HepG2 (cell line): ENCODE results near the gene ALDH4A1. TPM values are rescaled to one million over a fixed set of nuclear protein-coding genes. Genes with fewer than 3 reads are reported as not detected.
A peak's percentile ranks its signal among the peaks of the same experiment; 100 is the strongest.

Experiments
- ADNP ChIP-seq: sonication (generic); formaldehyde crosslinking; IDR thresholded peaks from 2 replicates; pipeline ENCODE4 v1.4.0; 2020; ENCODE audit warnings: missing genetic modification reagents
- CHCHD3 ChIP-seq: sonication (generic); formaldehyde crosslinking; IDR thresholded peaks from 2 replicates; pipeline ENCODE4 v1.8.0; 2022; ENCODE audit warnings: mild to moderate bottlenecking, missing genetic modification reagents, moderate library complexity
- CREM ChIP-seq, 2 experiments: sonication (generic) in 1 of 2; formaldehyde crosslinking in 1 of 2; IDR thresholded peaks; 2 replicates each; pipeline versions ENCODE4 v1.4.0 to v1.6.1; 2016 to 2020; ENCODE audit warnings: antibody characterized with exemption in 1 of 2, mild to moderate bottlenecking in 1 of 2, missing genetic modification reagents in 1 of 2
- KDM1A ChIP-seq: IDR thresholded peaks from 2 replicates; pipeline ENCODE4 v1.6.1; 2016; ENCODE audit warnings: missing compliant biosample characterization
- MXD4 ChIP-seq: IDR thresholded peaks from 2 replicates; pipeline ENCODE4 v1.6.1; 2016; ENCODE audit warnings: mild to moderate bottlenecking, missing biosample characterization, missing genetic modification reagents
- MXI1 ChIP-seq: IDR thresholded peaks from 3 replicates; pipeline ENCODE4 v1.6.1; 2012; ENCODE audit warnings: low read depth, low read length, inconsistent platforms, borderline replicate concordance
- RORA ChIP-seq: sonication (generic); formaldehyde crosslinking; IDR thresholded peaks from 2 replicates; pipeline ENCODE4 v1.5.0; 2020; ENCODE audit warnings: mild to moderate bottlenecking, missing genetic modification reagents, moderate library complexity
- ZBTB49 ChIP-seq: sonication (generic); formaldehyde crosslinking; IDR thresholded peaks from 2 replicates; pipeline ENCODE4 v1.4.0; 2020; ENCODE audit warnings: missing genetic modification reagents, borderline replicate concordance
- ZNF253 ChIP-seq: sonication (generic); formaldehyde crosslinking; IDR thresholded peaks from 2 replicates; pipeline ENCODE4 v1.8.0; 2022; ENCODE audit warnings: mild to moderate bottlenecking, missing genetic modification reagents, borderline replicate concordance
- ZNF264 ChIP-seq: sonication (generic); formaldehyde crosslinking; IDR thresholded peaks from 2 replicates; pipeline ENCODE4 v1.4.0; 2020; ENCODE audit warnings: missing genetic modification reagents
- ZNF30 ChIP-seq: sonication (generic); formaldehyde crosslinking; IDR thresholded peaks from 2 replicates; pipeline ENCODE4 v1.5.0; 2020; ENCODE audit warnings: mild to moderate bottlenecking, missing genetic modification reagents
- ZNF367 ChIP-seq: sonication (generic); formaldehyde crosslinking; IDR thresholded peaks from 2 replicates; pipeline ENCODE4 v1.4.0; 2020; ENCODE audit warnings: missing genetic modification reagents, borderline replicate concordance
- ZNF597 ChIP-seq: sonication (generic); formaldehyde crosslinking; IDR thresholded peaks from 2 replicates; pipeline ENCODE4 v1.5.0; 2020; ENCODE audit warnings: missing genetic modification reagents
- ZNF670 ChIP-seq: sonication (generic); formaldehyde crosslinking; IDR thresholded peaks from 2 replicates; pipeline ENCODE4 v1.8.0; 2022; ENCODE audit warnings: mild to moderate bottlenecking, missing genetic modification reagents, borderline replicate concordance
- polyA plus RNA-seq, 8 experiments: library from polyadenylated mRNA; depleted of rRNA in 3 of 8; stranded (reverse) in 7 of 8; unstranded in 1 of 8; fragments of >200 nt; fragmentation: Illumina TruSeq in 4 of 8; extraction: Trizol in 4 of 8; gene quantifications; 2 replicates each; pipeline versions ENCODE4 v1.2.1 to v1.2.3, GENCODE V29; 2011 to 2016; ENCODE audit warnings: low read depth in 4 of 8, missing spikeins in 1 of 8, mixed read lengths in 1 of 8; ENCODE audit not compliant: insufficient read depth in 1 of 8
- total RNA-seq, 5 experiments: library from RNA; depleted of rRNA; stranded (reverse); fragments of >200 nt; fragmentation: Illumina TruSeq; extraction: Trizol; gene quantifications; 2 replicates each; pipeline ENCODE4 v1.2.3, GENCODE V29; 2016; ENCODE audit warnings: low read depth in 1 of 5
- TF ChIP-seq, protein P1 (sequence below): sonication (generic); formaldehyde crosslinking; IDR thresholded peaks from 2 replicates; pipeline ENCODE4 v1.5.0; 2020; ENCODE audit warnings: mild to moderate bottlenecking, missing genetic modification reagents, borderline replicate concordance
- TF ChIP-seq, protein P2 (sequence below): IDR thresholded peaks from 2 replicates; pipeline ENCODE4 v1.6.1; 2016

Gene ALDH4A1
- total and polyA plus RNA-seq, 2 of the 13 experiments (the other 11 are each of a cell fraction or from before 2014, with no cell fraction given) = 76.4 to 240 TPM

DNA sequence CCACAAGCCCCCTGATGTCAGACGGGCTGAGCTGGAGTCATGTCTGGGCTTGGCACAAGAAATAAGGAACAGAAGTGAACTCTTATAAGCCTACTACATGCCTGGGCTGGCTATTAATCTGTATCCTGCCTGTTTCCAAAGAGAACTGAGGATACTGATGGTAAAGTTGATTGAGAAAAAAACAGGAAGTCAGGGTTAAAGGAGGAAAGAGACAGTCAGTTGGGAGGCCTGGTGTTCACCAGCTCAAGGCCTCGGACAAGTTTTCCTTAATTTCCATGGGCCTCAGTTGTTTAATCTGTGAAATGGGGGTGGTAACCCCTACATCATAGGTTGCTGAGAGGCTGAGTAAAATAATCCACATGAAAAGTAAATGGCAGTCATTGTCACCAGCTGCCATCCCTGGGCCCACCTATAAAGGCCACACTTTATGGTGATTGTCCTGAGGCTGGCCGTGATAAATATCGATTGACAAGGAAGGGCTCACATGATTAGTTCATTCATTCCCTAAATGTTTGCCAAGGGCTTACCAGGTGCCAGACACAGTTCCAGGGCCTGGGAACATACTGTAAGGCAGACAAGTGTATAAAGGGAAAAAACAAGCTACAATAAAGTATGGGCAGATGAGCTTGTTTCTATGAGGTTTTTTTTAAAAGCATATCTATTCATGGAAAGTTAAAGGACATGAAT, 2.8 kb downstream of the ALDH4A1 start (continued):
- TF ChIP-seq MXI1 (no peak), ZNF597 (CRISPR knock-in tag) (no peak), ZNF670 (CRISPR knock-in tag) (no peak), RORA (CRISPR knock-in tag) (no peak), KDM1A (CRISPR knock-in tag) (0 out of 2 replicates have a peak, but pooled peaks have one; percentile 49), ZNF253 (CRISPR knock-in tag) (no peak), ZNF367 (CRISPR knock-in tag) (no peak), MXD4 (no peak), CREM (IDR thresholded peaks at IDR 0.05) (no peak), CREM (CRISPR knock-in tag; IDR thresholded peaks at IDR 0.05) (no peak), CHCHD3 (no peak), ZBTB49 (CRISPR knock-in tag) (no peak), ZNF264 (no peak), ADNP (CRISPR knock-in tag) (peak; percentile 41; the same call in 1 of the 2 replicates), ZNF30 (CRISPR knock-in tag) (no peak)
- TF ChIP-seq, protein P1, sequence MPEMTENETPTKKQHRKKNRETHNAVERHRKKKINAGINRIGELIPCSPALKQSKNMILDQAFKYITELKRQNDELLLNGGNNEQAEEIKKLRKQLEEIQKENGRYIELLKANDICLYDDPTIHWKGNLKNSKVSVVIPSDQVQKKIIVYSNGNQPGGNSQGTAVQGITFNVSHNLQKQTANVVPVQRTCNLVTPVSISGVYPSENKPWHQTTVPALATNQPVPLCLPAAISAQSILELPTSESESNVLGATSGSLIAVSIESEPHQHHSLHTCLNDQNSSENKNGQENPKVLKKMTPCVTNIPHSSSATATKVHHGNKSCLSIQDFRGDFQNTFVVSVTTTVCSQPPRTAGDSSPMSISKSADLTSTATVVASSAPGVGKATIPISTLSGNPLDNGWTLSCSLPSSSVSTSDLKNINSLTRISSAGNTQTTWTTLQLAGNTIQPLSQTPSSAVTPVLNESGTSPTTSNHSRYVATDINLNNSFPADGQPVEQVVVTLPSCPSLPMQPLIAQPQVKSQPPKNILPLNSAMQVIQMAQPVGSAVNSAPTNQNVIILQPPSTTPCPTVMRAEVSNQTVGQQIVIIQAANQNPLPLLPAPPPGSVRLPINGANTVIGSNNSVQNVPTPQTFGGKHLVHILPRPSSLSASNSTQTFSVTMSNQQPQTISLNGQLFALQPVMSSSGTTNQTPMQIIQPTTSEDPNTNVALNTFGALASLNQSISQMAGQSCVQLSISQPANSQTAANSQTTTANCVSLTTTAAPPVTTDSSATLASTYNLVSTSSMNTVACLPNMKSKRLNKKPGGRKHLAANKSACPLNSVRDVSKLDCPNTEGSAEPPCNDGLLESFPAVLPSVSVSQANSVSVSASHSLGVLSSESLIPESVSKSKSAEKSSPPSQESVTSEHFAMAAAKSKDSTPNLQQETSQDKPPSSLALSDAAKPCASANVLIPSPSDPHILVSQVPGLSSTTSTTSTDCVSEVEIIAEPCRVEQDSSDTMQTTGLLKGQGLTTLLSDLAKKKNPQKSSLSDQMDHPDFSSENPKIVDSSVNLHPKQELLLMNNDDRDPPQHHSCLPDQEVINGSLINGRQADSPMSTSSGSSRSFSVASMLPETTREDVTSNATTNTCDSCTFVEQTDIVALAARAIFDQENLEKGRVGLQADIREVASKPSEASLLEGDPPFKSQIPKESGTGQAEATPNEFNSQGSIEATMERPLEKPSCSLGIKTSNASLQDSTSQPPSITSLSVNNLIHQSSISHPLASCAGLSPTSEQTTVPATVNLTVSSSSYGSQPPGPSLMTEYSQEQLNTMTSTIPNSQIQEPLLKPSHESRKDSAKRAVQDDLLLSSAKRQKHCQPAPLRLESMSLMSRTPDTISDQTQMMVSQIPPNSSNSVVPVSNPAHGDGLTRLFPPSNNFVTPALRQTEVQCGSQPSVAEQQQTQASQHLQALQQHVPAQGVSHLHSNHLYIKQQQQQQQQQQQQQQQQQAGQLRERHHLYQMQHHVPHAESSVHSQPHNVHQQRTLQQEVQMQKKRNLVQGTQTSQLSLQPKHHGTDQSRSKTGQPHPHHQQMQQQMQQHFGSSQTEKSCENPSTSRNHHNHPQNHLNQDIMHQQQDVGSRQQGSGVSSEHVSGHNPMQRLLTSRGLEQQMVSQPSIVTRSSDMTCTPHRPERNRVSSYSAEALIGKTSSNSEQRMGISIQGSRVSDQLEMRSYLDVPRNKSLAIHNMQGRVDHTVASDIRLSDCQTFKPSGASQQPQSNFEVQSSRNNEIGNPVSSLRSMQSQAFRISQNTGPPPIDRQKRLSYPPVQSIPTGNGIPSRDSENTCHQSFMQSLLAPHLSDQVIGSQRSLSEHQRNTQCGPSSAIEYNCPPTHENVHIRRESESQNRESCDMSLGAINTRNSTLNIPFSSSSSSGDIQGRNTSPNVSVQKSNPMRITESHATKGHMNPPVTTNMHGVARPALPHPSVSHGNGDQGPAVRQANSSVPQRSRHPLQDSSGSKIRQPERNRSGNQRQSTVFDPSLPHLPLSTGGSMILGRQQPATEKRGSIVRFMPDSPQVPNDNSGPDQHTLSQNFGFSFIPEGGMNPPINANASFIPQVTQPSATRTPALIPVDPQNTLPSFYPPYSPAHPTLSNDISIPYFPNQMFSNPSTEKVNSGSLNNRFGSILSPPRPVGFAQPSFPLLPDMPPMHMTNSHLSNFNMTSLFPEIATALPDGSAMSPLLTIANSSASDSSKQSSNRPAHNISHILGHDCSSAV (CRISPR knock-in tag) = no peak
- TF ChIP-seq, protein P2, sequence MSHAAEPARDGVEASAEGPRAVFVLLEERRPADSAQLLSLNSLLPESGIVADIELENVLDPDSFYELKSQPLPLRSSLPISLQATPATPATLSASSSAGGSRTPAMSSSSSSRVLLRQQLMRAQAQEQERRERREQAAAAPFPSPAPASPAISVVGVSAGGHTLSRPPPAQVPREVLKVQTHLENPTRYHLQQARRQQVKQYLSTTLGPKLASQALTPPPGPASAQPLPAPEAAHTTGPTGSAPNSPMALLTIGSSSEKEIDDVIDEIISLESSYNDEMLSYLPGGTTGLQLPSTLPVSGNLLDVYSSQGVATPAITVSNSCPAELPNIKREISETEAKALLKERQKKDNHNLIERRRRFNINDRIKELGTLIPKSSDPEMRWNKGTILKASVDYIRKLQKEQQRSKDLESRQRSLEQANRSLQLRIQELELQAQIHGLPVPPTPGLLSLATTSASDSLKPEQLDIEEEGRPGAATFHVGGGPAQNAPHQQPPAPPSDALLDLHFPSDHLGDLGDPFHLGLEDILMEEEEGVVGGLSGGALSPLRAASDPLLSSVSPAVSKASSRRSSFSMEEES (CRISPR knock-in tag) = peak; percentile 17; the same call in 1 of the 2 replicates
